HCT116 (cell line): Measurements from ENCODE around the gene ZNF438. TPM values are rescaled to one million over a fixed set of nuclear protein-coding genes. Genes with fewer than 3 reads are reported as not detected.

ENCODE experiments used
- ATAC-seq: fragments of 200-7000 bp; cut with Tn5 transposase; 2 replicates; pipeline ENCODE4 v1.9.1; 2020; ENCODE audit warnings: mild to moderate bottlenecking, moderate library complexity
- BruUV-seq: library from RNA; stranded (reverse); fragments of 400-500 nt; replicated peaks from 2 replicates; lab custom pipeline; 2021; lab: Mats Ljungman, UMichigan
- CTCF ChIA-PET: fragments of 300-600 bp; sonication (Branson Sonifier 250); formaldehyde crosslinking; loops from one replicate; lab custom pipeline; 2021; ENCODE audit warnings: antibody characterized with exemption; lab: Charles Lee
- POLR2A ChIA-PET: fragments of 300-600, 350-600 bp; sonication (Branson Sonifier 250); formaldehyde crosslinking; loops from one replicate; lab custom pipeline; 2021; ENCODE audit warnings: antibody characterized with exemption; lab: Charles Lee
- RAD21 ChIA-PET, 2 experiments: fragments of 300-600 bp; sonication (Branson Sonifier 250); formaldehyde crosslinking; loops; one replicate each; lab custom pipeline; 2023; ENCODE audit warnings: low total read pairs in 2 of 2; ENCODE audit not compliant: uncharacterized antibody in 2 of 2, unreplicated experiment in 2 of 2, low non-redundant PET in 1 of 2; lab: Charles Lee
- DNase-seq: peaks from one replicate; pipeline ENCODE4 v3.0.0-alpha.2; 2010; ENCODE audit warnings: low read depth, low spot score
- H2AFZ ChIP-seq: fragments of 200-600 bp; shearing (Covaris generic), sonication (generic); 2 replicates; pipeline ENCODE4 v1.6.1; 2017; ENCODE audit warnings: low read depth, mixed run types, mixed read lengths, antibody characterized with exemption, low read length; ENCODE audit not compliant: poor library complexity, severe bottlenecking
- H3K27ac ChIP-seq: 2 replicates; pipeline ENCODE4 v1.5.1; 2012; ENCODE audit warnings: low read depth, low read length
- H3K27me3 ChIP-seq: fragments of 200-600 bp; sonication (generic); 2 replicates; pipeline ENCODE4 v1.6.1; 2016; ENCODE audit warnings: mixed run types, low read length, mixed read lengths; ENCODE audit not compliant: insufficient read depth
- H3K36me3 ChIP-seq, 2 experiments: fragments of 200-500 bp in 1 of 2; fragments of 200-600 bp in 1 of 2; sonication (Bioruptor generic) in 1 of 2; sonication (generic) in 1 of 2; 2 replicates each; pipeline versions ENCODE4 v1.5.1 to v1.6.1; 2014 to 2016; ENCODE audit warnings: low read length in 2 of 2, inconsistent platforms in 1 of 2, mixed read lengths in 1 of 2, mixed run types in 1 of 2; ENCODE audit not compliant: insufficient read depth in 2 of 2, control insufficient read depth in 1 of 2
- H3K4me1 ChIP-seq, 2 experiments: fragments of 200-600 bp in 1 of 2; sonication (generic) in 1 of 2; 2 replicates each; pipeline versions ENCODE4 v1.5.1 to v1.6.1; 2012 to 2017; ENCODE audit warnings: low read length in 2 of 2, inconsistent platforms in 1 of 2, mild to moderate bottlenecking in 1 of 2, mixed read lengths in 1 of 2, mixed run types in 1 of 2, moderate library complexity in 1 of 2; ENCODE audit not compliant: insufficient read depth in 2 of 2, control insufficient read depth in 1 of 2
- H3K4me2 ChIP-seq: fragments of 200-600 bp; sonication (generic); 2 replicates; pipeline ENCODE4 v1.6.1; 2017; ENCODE audit warnings: mixed run types, low read length, mixed read lengths
- H3K4me3 ChIP-seq, 2 experiments: fragments of 200-600 bp in 1 of 2; sonication (generic) in 1 of 2; replicated peaks in 1 of 2; 2 replicates each; pipeline ENCODE4 v1.5.1; 2011 to 2016; ENCODE audit warnings: low read length in 2 of 2, control low read depth in 1 of 2, low read depth in 1 of 2, mild to moderate bottlenecking in 1 of 2, mixed read lengths in 1 of 2, mixed run types in 1 of 2
- H3K79me2 ChIP-seq: fragments of 200-600 bp; sonication (generic); 2 replicates; pipeline ENCODE4 v1.6.1; 2017; ENCODE audit warnings: mild to moderate bottlenecking, mixed run types, low read length, moderate library complexity, mixed read lengths; ENCODE audit not compliant: insufficient read depth
- H3K9ac ChIP-seq: fragments of 200-600 bp; sonication (generic); 2 replicates; pipeline ENCODE4 v1.6.1; 2016; ENCODE audit warnings: low read length, mixed read lengths
- H3K9me2 ChIP-seq: fragments of 200-600 bp; sonication (generic), shearing (Covaris generic); 2 replicates; pipeline ENCODE4 v1.6.1; 2017; ENCODE audit warnings: mixed run types, mild to moderate bottlenecking, moderate library complexity; ENCODE audit not compliant: insufficient read depth
- H3K9me3 ChIP-seq, 2 experiments: fragments of 200-500 bp in 1 of 2; fragments of 200-600 bp in 1 of 2; sonication (Bioruptor generic) in 1 of 2; sonication (generic) in 1 of 2; 2 replicates each; pipeline ENCODE4 v1.6.1; 2014 to 2017; ENCODE audit warnings: low read length in 2 of 2, mixed read lengths in 2 of 2, inconsistent platforms in 1 of 2, low read depth in 1 of 2, mild to moderate bottlenecking in 1 of 2, mixed run types in 1 of 2, moderate library complexity in 1 of 2; ENCODE audit not compliant: control insufficient read depth in 1 of 2, insufficient read depth in 1 of 2
- H4K20me1 ChIP-seq: fragments of 200-600 bp; sonication (generic), shearing (Covaris generic); 2 replicates; pipeline ENCODE4 v1.6.1; 2017; ENCODE audit warnings: mixed run types, mild to moderate bottlenecking, moderate library complexity; ENCODE audit not compliant: insufficient read depth
- EGR1 ChIP-seq: IDR thresholded peaks from 2 replicates; pipeline ENCODE4 v1.6.1; 2012; ENCODE audit warnings: low read depth
- FOSL1 ChIP-seq: IDR thresholded peaks from 2 replicates; pipeline ENCODE4 v1.6.1; 2012; ENCODE audit warnings: low read depth
- RAD21 ChIP-seq: IDR thresholded peaks from 2 replicates; pipeline ENCODE4 v1.6.1; 2012; ENCODE audit warnings: low read depth, mild to moderate bottlenecking
- SP1 ChIP-seq: IDR thresholded peaks from 2 replicates; pipeline ENCODE4 v1.6.1; 2012; ENCODE audit warnings: low read depth
- ZFX ChIP-seq: fragments of 450-650 bp; IDR thresholded peaks from 2 replicates; pipeline ENCODE4 v1.6.1; 2017
- intact Hi-C: fragments of 100-400 bp; cut with micrococcal nuclease; formaldehyde crosslinking; loops from 2 replicates; pipeline ENCODE4 v1.10.0; 2022
- total RNA-seq: library from RNA; stranded (reverse); gene quantifications from one replicate; pipeline ENCODE4 v1.2.1, GENCODE V29; 2021; ENCODE audit not compliant: unreplicated experiment

ZNF438 gene
- total RNA-seq, 1 experiment from 2014 or later = 3.3 TPM

DNA sequence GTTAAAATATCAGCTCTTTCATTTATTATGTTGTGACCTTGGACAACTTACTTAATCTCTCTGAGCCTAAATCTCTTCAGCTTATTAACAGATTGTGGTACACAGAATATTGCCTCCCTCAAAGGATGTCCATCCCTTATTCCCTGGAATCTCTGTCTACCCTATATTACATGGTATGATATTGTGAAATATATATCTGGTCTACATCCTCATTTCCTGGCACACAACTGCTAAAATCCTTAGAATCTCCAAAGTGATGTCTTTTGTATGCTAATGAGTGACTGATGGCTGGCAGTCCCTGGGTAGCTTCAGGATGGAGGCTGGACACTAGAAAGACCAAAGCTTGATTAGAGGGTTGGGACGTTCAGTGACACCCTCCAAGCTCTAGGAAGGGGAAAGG is 25.8 kb downstream of the ZNF438 start:
- CTCF ChIA-PET = no interaction called here
- H3K9ac ChIP-seq = no peak overlapping the region
- TF ChIP-seq SP1 (no peak), RAD21 (no peak), EGR1 (no peak), ZFX (no peak)
- TF ChIP-seq, all 23 proteins: peak for 0
- POLR2A ChIA-PET = no interaction called here
- RAD21 ChIA-PET = no interaction called here
- H3K79me2 ChIP-seq = no peaks in the 10 kb centered on the region
- H2AFZ ChIP-seq = no peak overlapping the region
- no peak overlapping the region for H3K27ac ChIP-seq
- H3K4me2 ChIP-seq = no peak overlapping the region
- no peaks in the 10 kb centered on the region for H3K36me3 ChIP-seq
- no peaks in the 10 kb centered on the region for H3K9me3 ChIP-seq
- peaks cover 0 to 11% of the 10 kb centered on the region in 2 experiments; a peak in 2 of 4 replicates for H3K4me1 ChIP-seq
- no TSS peak for BruUV-seq
- intact Hi-C loops = no loop called here
- H3K9me2 ChIP-seq = no peaks in the 10 kb centered on the region
- H3K4me3 ChIP-seq = no peak overlapping the region
- ATAC-seq (no peak), DNase-seq (no peak)
- H4K20me1 ChIP-seq = no peaks in the 10 kb centered on the region
- no peaks in the 10 kb centered on the region for H3K27me3 ChIP-seq

DNA sequence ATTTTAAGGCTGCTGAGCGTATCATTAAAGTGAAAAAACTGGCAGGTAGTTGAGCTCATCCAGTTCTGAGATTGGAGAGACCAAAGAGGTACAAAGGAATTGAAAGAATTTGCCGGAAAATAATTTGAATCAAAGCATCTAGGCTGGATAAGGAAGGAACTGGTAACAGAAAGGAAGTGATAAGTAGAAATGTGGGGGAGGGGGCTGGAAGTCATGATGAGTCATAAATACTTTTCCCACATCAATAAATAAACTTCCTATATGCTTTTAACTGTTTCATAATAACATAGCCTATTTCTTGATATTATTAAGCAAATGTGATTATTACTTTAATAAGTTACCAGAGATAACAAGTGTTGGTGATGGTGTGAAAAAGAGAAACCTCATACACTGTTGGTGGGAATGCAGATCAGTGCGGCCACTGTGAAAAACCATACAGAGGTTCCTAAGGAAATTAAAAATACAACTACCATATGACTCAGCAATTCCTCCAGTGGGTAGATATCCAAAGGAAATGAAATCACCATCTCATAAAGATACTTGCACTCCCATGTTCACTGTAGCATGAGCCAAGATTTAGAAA is 27.0 kb downstream of the ZNF438 start:
- H2AFZ ChIP-seq = no peak overlapping the region
- H3K9me2 ChIP-seq = no peaks in the 10 kb centered on the region
- no peak overlapping the region for H3K4me3 ChIP-seq
- CTCF ChIA-PET = no interaction called here
- no peak overlapping the region for H3K27ac ChIP-seq
- TF ChIP-seq FOSL1 (peak; percentile 19; the same call in 1 of the 2 replicates), SP1 (no peak)
- intact Hi-C loops = no loop called here
- peak overlapping the region; percentile 19; the same call in 1 of the 2 replicates for H3K4me2 ChIP-seq
- no peaks in the 10 kb centered on the region for H3K79me2 ChIP-seq
- H4K20me1 ChIP-seq = no peaks in the 10 kb centered on the region
- H3K36me3 ChIP-seq = no peaks in the 10 kb centered on the region
- POLR2A ChIA-PET = no interaction called here
- DNase-seq = no peak
- BruUV-seq = no TSS peak
- H3K27me3 ChIP-seq = no peaks in the 10 kb centered on the region
- H3K9me3 ChIP-seq = no peaks in the 10 kb centered on the region
- RAD21 ChIA-PET = no interaction called here
- no peak for ATAC-seq
- no peak overlapping the region for H3K9ac ChIP-seq
- H3K4me1 ChIP-seq = peaks cover 0 to 11% of the 10 kb centered on the region in 2 experiments; a peak in 2 of 4 replicates
